Endometrial microvascular endothelial cells (primary cell): Measurements from ENCODE around the gene CENPH. TPM values are rescaled to one million over a fixed set of nuclear protein-coding genes. Genes with fewer than 3 reads are reported as not detected.
"Not testable (repeated sequence)": the region's sequence is repeated elsewhere in the genome, so short reads cannot be mapped to it uniquely, and the experiment has no call there.

ENCODE experiments used
- in situ Hi-C: cut with HindIII; loops from 2 replicates; pipeline ENCODE4 v1.10.0; 2017; ENCODE audit warnings: low sequenced_read_pairs, low pct_unique_long_range_greater_than_20kb; ENCODE audit errors: inconsistent ontology term
- total RNA-seq: library from RNA; depleted of rRNA; stranded (reverse); fragments of >200 nt; gene quantifications from one replicate; pipeline ENCODE4 v1.2.3, GENCODE V29; 2015; ENCODE audit errors: inconsistent ontology term

CENPH gene
- total RNA-seq, 1 donor from 2014 or later, result 17.2 TPM

- in situ Hi-C loops, result no loop called here
Observed at GRCh38 chr5:69202497-69202896, 13.1 kb downstream of the CENPH start.

- in situ Hi-C loops, result no loop called here
Observed at GRCh38 chr5:69206528-69207190, 17.3 kb downstream of the CENPH start.

GRCh38 chr5:69209602-69210001 lies 20.2 kb downstream of the CENPH start:
- in situ Hi-C loops, result no loop called here

GRCh38 chr5:69211200-69211599 lies 21.8 kb downstream of the CENPH start:
- in situ Hi-C loops, result no loop called here

GRCh38 chr5:69212022-69212421 lies 22.6 kb downstream of the CENPH start:
- in situ Hi-C loops, result no loop called here

GRCh38 chr5:69213513-69214215 lies 24.3 kb downstream of the CENPH start:
- in situ Hi-C loops, result no loop called here

- in situ Hi-C loops, result no loop called here
Observed at GRCh38 chr5:69217151-69217511, 27.7 kb downstream of the CENPH start.

GRCh38 chr5:69217548-69218526 lies 28.5 kb downstream of the CENPH start:
- in situ Hi-C loops, result no loop called here

GRCh38 chr5:69219939-69220338 lies 30.6 kb downstream of the CENPH start:
- in situ Hi-C loops, result no loop called here

- in situ Hi-C loops, result not testable (repeated sequence)
Observed at GRCh38 chr5:69220371-69220770, 31.0 kb downstream of the CENPH start.

- in situ Hi-C loops, result not testable (repeated sequence)
Observed at GRCh38 chr5:69220833-69221232, 31.4 kb downstream of the CENPH start.

GRCh38 chr5:69224520-69224919 lies 35.1 kb downstream of the CENPH start:
- in situ Hi-C loops, result no loop called here

GRCh38 chr5:69225860-69226259 lies 36.5 kb downstream of the CENPH start:
- in situ Hi-C loops, result no loop called here

GRCh38 chr5:69230181-69230580 lies 40.8 kb downstream of the CENPH start:
- in situ Hi-C loops, result no loop called here

- in situ Hi-C loops, result no loop called here
Observed at GRCh38 chr5:69231281-69231680, 41.9 kb downstream of the CENPH start.

- in situ Hi-C loops, result no loop called here
Observed at GRCh38 chr5:69231851-69232250, 42.5 kb downstream of the CENPH start.

- in situ Hi-C loops, result no loop called here
Observed at GRCh38 chr5:69234457-69235268, 45.3 kb downstream of the CENPH start, which contains the start of gene CDK7. Gene CDK7 (plus strand): TSS chr5:69234886. CDS start chr5:69234976, 90 bp downstream.

- in situ Hi-C loops, result not testable (repeated sequence)
Observed at GRCh38 chr5:69236733-69237132, 47.4 kb downstream of the CENPH start.

GRCh38 chr5:69237877-69238276 lies 48.5 kb downstream of the CENPH start:
- in situ Hi-C loops, result no loop called here
